ENCODE results near the gene BCL7B.
A peak's percentile ranks its signal among the peaks of the same experiment; 100 is the strongest.
"Not testable (repeated sequence)": the region's sequence is repeated elsewhere in the genome, so short reads cannot be mapped to it uniquely, and the experiment has no call there.

BCL7B gene

GRCh38 chr7:73532224-73532623 lies 25.3 kb downstream of the BCL7B start:
- DNase-seq, result no peak

- no peak for DNase-seq
Measured at GRCh38 chr7:73530800-73531199, 26.7 kb downstream of the BCL7B start.

- peak; percentile 46 to 84 for DNase-seq
Measured at GRCh38 chr7:73526896-73527821, 30.3 kb downstream of the BCL7B start.

- DNase-seq, result not testable (repeated sequence)
Measured at GRCh38 chr7:73526158-73526494, 31.4 kb downstream of the BCL7B start.

GRCh38 chr7:73522105-73522872 lies 35.2 kb downstream of the BCL7B start, which contains the start of gene BAZ1B:
BAZ1B (minus strand) TSS chr7:73522293; CDS start chr7:73521933, 360 bp downstream.
- DNase-seq, result peak; percentile 99

GRCh38 chr7:73521636-73522104 lies 35.8 kb downstream of the BCL7B start:
- peak in 1 of 2 experiments; percentile 82 for DNase-seq

GRCh38 chr7:73520673-73521635 lies 36.5 kb downstream of the BCL7B start:
- DNase-seq, result peak in 1 of 2 experiments; percentile 35

GRCh38 chr7:73519867-73520672 lies 37.4 kb downstream of the BCL7B start:
- peak in 1 of 2 experiments; percentile 34 for DNase-seq

- DNase-seq, result no peak
Measured at GRCh38 chr7:73518470-73518869, 39.0 kb downstream of the BCL7B start.

- no peak for DNase-seq
Measured at GRCh38 chr7:73517241-73517995, 40.1 kb downstream of the BCL7B start.

GRCh38 chr7:73515178-73515577 lies 42.3 kb downstream of the BCL7B start:
- no peak for DNase-seq

GRCh38 chr7:73512018-73512780 lies 45.3 kb downstream of the BCL7B start:
- DNase-seq, result no peak

GRCh38 chr7:73509463-73509862 lies 48.0 kb downstream of the BCL7B start:
- DNase-seq, result no peak

- no peak for DNase-seq
Measured at GRCh38 chr7:73507556-73507955, 49.9 kb downstream of the BCL7B start.

- DNase-seq, result no peak
Measured at GRCh38 chr7:73504920-73505319, 52.6 kb downstream of the BCL7B start.

GRCh38 chr7:73504017-73504416 lies 53.5 kb downstream of the BCL7B start:
- DNase-seq, result no peak

- no peak for DNase-seq
Measured at GRCh38 chr7:73503229-73503628, 54.3 kb downstream of the BCL7B start.

GRCh38 chr7:73496626-73497025 lies 60.9 kb downstream of the BCL7B start:
- no peak for DNase-seq

GRCh38 chr7:73495507-73495906 lies 62.0 kb downstream of the BCL7B start:
- DNase-seq, result not testable (repeated sequence)

GRCh38 chr7:73489976-73490375 lies 67.5 kb downstream of the BCL7B start:
- DNase-seq, result no peak
